Urinary bladder (tissue), 4 donors: Measurements from ENCODE around the gene SLC7A9. TPM values are rescaled to one million over a fixed set of nuclear protein-coding genes. Genes with fewer than 3 reads are reported as not detected.
"Not testable (repeated sequence)": the region's sequence is repeated elsewhere in the genome, so short reads cannot be mapped to it uniquely, and the experiment has no call there.

Experiments
- DNase-seq: peaks from one replicate; pipeline ENCODE4 v3.0.0-alpha.2; 2015; ENCODE audit errors: extremely low spot score
- H3K27ac ChIP-seq: one replicate; pipeline ENCODE4 v1.5.1; 2013; ENCODE audit warnings: low read depth, mild to moderate bottlenecking, moderate library complexity
- H3K36me3 ChIP-seq: one replicate; pipeline ENCODE4 v1.6.1; 2013; ENCODE audit warnings: mild to moderate bottlenecking, moderate library complexity; ENCODE audit not compliant: insufficient read depth
- H3K4me1 ChIP-seq: one replicate; pipeline ENCODE4 v1.6.1; 2013; ENCODE audit warnings: mild to moderate bottlenecking, moderate library complexity; ENCODE audit not compliant: insufficient read depth
- H3K4me3 ChIP-seq: one replicate; pipeline ENCODE4 v1.5.1; 2013; ENCODE audit warnings: low read depth, low read length
- WGBS: extraction: QIAGEN DNeasy Blood & Tissue Kit; methylation state at CpG from one replicate; pipeline ENCODE4 v1.1.7; 2013; 5-methylcytosine and 5-hydroxymethylcytosine counted together
- polyA plus RNA-seq: library from polyadenylated mRNA; stranded (reverse); fragments of 200-250 nt; gene quantifications from one replicate; pipeline ENCODE4 v1.2.3, GENCODE V29; 2013
- total RNA-seq: library from RNA; depleted of rRNA; stranded (reverse); fragments of >200 nt; gene quantifications from one replicate; pipeline ENCODE4 v1.2.3, GENCODE V29; 2014
- donor health status: healthy with polysubstance abuse.
- donor health status: healthy.

The SLC7A9 gene
- total and polyA plus RNA-seq, 2 donors, result 0.28 to 0.79 TPM

DNA sequence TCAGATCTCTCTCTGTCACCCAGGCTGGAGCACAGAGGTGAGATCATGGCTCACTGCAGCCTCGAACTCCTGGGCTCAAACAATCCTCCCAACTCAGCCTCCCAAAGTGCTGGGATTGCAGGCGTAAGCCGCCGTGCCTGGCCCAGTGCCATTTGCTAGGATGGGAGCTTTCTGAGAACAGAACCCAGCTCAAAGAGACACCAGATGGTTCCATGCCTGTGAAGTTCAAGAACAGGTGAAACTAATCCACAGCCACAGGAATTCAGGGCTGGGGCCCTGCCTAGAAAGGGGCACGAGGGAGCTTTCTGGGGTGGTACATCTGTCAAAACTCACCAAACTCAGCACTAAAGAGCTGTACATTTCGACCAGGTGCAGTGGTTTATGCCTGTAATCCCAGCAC is 4.2 kb downstream of the SLC7A9 start:
- H3K36me3 ChIP-seq, result no peaks in the 10 kb centered on the region
- 75% methylated on average over 6 of the region's 6 CpGs for WGBS
- H3K4me3 ChIP-seq, result no peak overlapping the region
- no peak for DNase-seq
- no peak overlapping the region for H3K27ac ChIP-seq
- H3K4me1 ChIP-seq, result no peaks in the 10 kb centered on the region

DNA sequence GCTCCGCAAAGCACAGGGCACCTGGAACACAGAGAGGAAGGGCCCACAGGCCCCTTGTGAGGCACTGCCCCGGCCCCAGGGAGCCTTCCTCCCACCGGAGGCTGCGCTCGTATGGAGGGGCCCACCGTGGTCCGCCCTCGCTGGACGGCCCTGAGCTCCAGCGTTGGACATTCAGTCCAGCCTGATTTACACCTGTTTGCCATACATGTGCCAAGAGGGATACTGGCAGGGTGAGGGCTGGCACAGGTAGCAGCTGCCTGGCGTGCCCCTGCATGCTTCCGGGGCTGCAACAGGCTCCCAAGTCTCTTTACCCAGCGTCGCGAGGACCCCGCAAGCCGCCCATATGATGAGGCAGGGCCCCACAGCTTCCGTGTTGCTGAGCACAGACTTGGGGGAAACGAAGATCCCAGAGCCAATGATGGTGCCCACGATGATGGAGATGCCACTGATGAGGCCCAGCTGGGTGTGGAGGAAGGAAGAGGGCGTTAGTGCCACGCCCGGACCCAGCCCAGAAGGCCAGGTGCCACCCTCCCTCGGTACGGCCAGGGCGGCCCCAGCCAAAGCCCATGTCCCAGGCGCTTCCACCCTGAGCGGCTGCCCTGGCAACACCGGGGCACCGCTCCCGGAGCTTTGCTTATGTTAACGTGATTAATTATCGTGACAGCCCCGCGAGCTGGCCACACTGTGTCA is 5.1 kb downstream of the SLC7A9 start:
- no peak overlapping the region for H3K27ac ChIP-seq
- no peaks in the 10 kb centered on the region for H3K4me1 ChIP-seq
- WGBS, result 88% methylated on average over 35 of the region's 35 CpGs
- no peak for DNase-seq
- no peaks in the 10 kb centered on the region for H3K36me3 ChIP-seq
- no peak overlapping the region for H3K4me3 ChIP-seq

- WGBS, result 87% methylated on average over 13 of the region's 13 CpGs
- DNase-seq, result no peak
- H3K27ac ChIP-seq, result no peak overlapping the region
Observed at GRCh38 chr19:32863841-32864240, 5.7 kb downstream of the SLC7A9 start.

DNA sequence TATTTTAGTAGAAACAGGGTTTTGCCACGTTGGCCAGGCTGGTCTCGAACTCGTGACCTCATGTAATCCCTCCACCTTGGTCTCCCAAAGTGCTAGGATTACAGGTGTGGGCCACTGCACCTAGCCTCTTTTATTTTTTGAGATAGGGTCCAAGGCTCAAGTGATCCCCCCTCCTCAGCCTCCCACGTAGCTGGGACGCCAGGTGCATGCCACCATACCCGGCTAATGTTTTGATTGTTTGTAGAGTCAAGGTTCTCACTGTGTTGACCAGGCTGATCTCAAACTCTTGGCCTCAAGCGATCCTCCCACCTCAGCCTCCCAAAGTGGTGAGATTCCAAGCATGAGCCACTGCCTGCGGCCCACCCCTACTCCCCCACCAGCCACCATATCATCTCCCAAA is 6.3 kb downstream of the SLC7A9 start:
- Histone ChIP-seq H3K4me1 (no peaks in the 10 kb centered on the region), H3K36me3 (no peaks in the 10 kb centered on the region), H3K4me3 (no peak overlapping the region), H3K27ac (no peak overlapping the region)
- WGBS, result 95% methylated on average over 8 of the region's 8 CpGs
- DNase-seq, result no peak

More at GRCh38 chr19:32863841-32864240, 5.7 kb downstream of the SLC7A9 start:
- Histone ChIP-seq H3K4me1 (no peaks in the 10 kb centered on the region), H3K36me3 (no peaks in the 10 kb centered on the region), H3K4me3 (no peak overlapping the region)

DNA sequence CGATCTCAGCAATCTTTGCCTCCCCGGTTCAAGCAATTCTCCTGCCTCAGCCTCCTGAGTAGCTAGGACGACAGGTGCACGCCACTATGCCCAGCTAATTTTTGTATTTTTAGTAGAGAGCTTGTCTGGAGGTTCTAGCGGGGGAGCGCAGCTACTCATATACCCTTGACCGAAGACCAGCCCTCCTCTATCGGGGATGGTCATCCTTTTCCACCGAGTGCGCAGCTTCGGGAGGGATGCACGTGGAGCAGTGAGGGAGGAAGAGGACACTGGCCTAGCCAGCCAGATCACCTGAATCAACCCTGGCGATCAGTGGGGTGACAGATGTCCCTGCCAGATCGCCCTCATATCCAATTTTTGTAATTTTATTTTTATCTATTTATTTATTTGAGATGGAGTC is 6.8 kb downstream of the SLC7A9 start:
- no peak overlapping the region for H3K4me3 ChIP-seq
- DNase-seq, result no peak
- no peak overlapping the region for H3K27ac ChIP-seq
- WGBS, result 97% methylated on average over 14 of the region's 14 CpGs
- no peaks in the 10 kb centered on the region for H3K4me1 ChIP-seq
- H3K36me3 ChIP-seq, result no peaks in the 10 kb centered on the region

DNA sequence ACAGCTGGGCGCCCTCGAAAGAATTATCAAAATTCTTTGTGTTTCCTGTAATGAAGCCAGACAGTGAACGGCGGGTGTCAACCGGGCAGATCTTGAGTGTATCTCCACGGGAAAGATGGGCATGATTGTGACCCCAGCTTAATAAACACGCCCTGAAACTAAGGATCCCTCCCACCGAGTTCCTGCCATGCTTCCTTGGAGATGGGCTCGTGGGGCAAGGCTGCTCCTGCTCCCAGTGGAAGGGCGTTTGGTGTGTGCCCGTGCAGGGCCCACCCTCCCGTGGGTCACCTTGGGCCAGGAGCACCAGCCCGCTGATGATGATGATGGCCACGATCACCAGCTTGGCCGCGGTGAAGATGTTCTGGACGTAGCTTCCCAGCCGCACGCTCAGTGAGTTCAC is 7.4 kb downstream of the SLC7A9 start:
- no peaks in the 10 kb centered on the region for H3K4me1 ChIP-seq
- no peak overlapping the region for H3K27ac ChIP-seq
- 90% methylated on average over 19 of the region's 19 CpGs for WGBS
- no peaks in the 10 kb centered on the region for H3K36me3 ChIP-seq
- no peak for DNase-seq
- no peak overlapping the region for H3K4me3 ChIP-seq

- Histone ChIP-seq H3K4me1 (no peaks in the 10 kb centered on the region), H3K36me3 (no peaks in the 10 kb centered on the region), H3K27ac (no peak overlapping the region), H3K4me3 (no peak overlapping the region)
- 96% methylated on average over 3 of the region's 3 CpGs for WGBS
- no peak for DNase-seq
Observed at GRCh38 chr19:32861596-32861995, 8.0 kb downstream of the SLC7A9 start.

- Histone ChIP-seq H3K4me3 (no peak overlapping the region), H3K36me3 (no peaks in the 10 kb centered on the region), H3K4me1 (no peaks in the 10 kb centered on the region), H3K27ac (no peak overlapping the region)
- WGBS, result 93% methylated on average over 19 of the region's 19 CpGs
- DNase-seq, result no peak
Observed at GRCh38 chr19:32859591-32859990, 10.0 kb downstream of the SLC7A9 start.

GRCh38 chr19:32858559-32858958 is 11.0 kb downstream of the SLC7A9 start:
- Histone ChIP-seq H3K36me3 (no peaks in the 10 kb centered on the region), H3K4me3 (no peak overlapping the region), H3K4me1 (no peaks in the 10 kb centered on the region), H3K27ac (no peak overlapping the region)
- DNase-seq, result no peak
- WGBS, result 98% methylated on average over 10 of the region's 10 CpGs

- 85% methylated on average over 13 of the region's 13 CpGs for WGBS
- no peak overlapping the region for H3K4me3 ChIP-seq
- DNase-seq, result no peak
Observed at GRCh38 chr19:32858155-32858554, 11.4 kb downstream of the SLC7A9 start.

GRCh38 chr19:32857584-32857983 is 12.0 kb downstream of the SLC7A9 start:
- no peak overlapping the region for H3K4me3 ChIP-seq
- no peaks in the 10 kb centered on the region for H3K36me3 ChIP-seq
- no peak overlapping the region for H3K27ac ChIP-seq
- no peaks in the 10 kb centered on the region for H3K4me1 ChIP-seq
- no peak for DNase-seq
- 82% methylated on average over 5 of the region's 5 CpGs for WGBS

More at GRCh38 chr19:32858155-32858554, 11.4 kb downstream of the SLC7A9 start:
- H3K36me3 ChIP-seq, result no peaks in the 10 kb centered on the region
- H3K27ac ChIP-seq, result no peak overlapping the region
- no peaks in the 10 kb centered on the region for H3K4me1 ChIP-seq

GRCh38 chr19:32856818-32857217 is 12.7 kb downstream of the SLC7A9 start:
- not testable (repeated sequence) for H3K36me3 ChIP-seq, DNase-seq, H3K27ac ChIP-seq, H3K4me3 ChIP-seq, H3K4me1 ChIP-seq
- WGBS, result 94% methylated on average over 7 of the region's 7 CpGs

DNA sequence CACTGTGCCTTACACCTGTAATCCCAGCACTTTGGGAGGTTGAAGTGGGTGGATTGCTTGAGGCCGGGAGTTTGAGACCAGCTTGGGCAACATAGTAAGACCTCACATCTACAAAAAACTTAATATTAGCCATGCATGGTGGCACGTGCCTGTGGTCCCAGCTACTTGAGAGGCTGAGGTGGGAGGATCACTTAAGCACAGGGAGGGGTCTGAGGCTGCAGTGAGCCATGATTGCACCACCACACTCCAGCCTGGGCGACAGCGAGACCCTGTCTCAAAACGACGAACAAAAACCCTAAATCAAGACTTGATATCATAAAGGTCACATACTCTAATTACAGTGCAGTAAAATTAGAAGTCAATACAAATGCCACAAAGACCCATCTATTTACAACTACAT is 17.4 kb downstream of the SLC7A9 start:
- no peak overlapping the region for H3K4me3 ChIP-seq
- WGBS, result 87% methylated on average over 6 of the region's 6 CpGs
- H3K27ac ChIP-seq, result no peak overlapping the region
- no peak for DNase-seq
- H3K36me3 ChIP-seq, result no peaks in the 10 kb centered on the region
- H3K4me1 ChIP-seq, result no peaks in the 10 kb centered on the region

- not testable (repeated sequence) for H3K36me3 ChIP-seq, H3K4me3 ChIP-seq, H3K4me1 ChIP-seq, H3K27ac ChIP-seq, DNase-seq
- no CpG with 5 or more reads among the region's 2 CpGs for WGBS
Observed at GRCh38 chr19:32848035-32848434, 21.5 kb downstream of the SLC7A9 start.
